ENCODE measurements around the gene GPR153.
A peak's percentile ranks its signal among the peaks of the same experiment; 100 is the strongest.

GPR153 gene

DNA sequence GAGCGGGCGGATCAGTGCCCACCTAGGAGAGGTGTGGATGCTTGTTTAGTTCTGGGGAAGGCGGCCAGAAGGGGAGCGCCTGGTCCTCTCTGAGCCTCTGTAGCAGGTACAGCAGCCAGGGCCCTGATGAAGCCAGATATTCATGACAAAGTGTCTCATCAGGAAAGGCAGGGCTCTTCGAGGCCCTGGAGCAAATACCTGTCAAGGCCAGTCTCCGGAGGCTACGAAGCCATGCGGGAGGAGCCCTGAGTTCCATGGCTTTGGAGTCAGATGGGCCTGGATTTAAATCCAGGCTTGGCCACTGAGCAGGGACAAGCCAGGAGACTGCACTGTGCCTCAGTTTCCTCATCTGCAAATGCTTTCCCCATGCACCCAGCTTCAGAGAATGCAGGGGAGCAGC is 25.4 kb upstream of the GPR153 start:
- DNase-seq = no peak

DNA sequence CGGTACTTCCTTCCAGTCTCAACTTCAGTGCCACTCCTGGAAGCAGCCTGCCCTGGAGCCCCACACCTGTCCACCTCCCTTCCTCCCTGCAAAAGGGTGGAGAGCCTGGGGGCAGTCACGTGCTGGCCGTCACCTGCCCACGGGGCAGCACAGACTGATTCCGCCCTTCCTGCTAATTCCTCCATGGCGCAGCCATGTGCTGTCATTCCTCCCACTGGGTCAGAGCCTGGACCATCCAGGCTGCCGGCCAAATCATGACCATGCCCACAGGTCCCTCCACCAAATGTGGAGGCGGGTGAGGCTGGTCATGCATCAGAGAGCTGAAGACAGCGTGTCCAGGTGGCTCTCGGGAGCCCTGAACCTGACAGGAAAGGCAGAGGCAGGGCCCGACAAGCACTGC is 24.4 kb upstream of the GPR153 start:
- peak; percentile 11 for DNase-seq

DNA sequence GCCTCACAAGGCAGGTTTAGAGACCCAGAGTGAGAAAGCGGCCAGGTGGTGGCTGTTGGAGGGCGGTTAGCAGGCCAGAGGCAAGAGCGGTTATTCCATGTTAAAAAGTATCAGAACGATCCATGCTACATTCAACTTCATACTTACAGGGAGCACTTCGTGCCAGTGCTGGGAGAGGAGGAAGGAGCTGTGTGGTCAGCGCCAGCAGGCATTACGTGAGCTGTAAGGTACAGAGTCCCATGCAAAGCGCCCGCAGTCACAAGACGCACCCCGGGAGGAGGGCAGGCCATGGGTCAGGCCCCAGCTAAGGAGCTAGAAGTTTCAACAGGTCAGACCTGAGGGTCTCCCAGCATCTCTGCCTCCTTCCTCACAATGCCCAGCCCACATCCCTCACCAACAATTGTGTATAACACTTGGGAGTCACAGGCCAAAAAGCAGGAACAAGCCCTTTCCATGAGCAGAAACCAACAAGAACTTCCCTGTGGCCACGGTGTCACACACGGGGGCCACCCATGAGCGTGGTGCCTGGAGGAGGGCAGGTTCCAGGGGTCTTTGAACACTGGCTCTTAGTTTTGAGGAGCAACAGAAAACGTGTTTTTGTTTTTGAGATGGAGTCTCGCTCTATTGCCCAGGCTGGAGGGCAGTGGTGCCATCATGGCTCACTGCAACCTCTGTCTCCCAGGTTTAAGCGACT is 21.8 kb upstream of the GPR153 start:
- no peak for DNase-seq

DNA sequence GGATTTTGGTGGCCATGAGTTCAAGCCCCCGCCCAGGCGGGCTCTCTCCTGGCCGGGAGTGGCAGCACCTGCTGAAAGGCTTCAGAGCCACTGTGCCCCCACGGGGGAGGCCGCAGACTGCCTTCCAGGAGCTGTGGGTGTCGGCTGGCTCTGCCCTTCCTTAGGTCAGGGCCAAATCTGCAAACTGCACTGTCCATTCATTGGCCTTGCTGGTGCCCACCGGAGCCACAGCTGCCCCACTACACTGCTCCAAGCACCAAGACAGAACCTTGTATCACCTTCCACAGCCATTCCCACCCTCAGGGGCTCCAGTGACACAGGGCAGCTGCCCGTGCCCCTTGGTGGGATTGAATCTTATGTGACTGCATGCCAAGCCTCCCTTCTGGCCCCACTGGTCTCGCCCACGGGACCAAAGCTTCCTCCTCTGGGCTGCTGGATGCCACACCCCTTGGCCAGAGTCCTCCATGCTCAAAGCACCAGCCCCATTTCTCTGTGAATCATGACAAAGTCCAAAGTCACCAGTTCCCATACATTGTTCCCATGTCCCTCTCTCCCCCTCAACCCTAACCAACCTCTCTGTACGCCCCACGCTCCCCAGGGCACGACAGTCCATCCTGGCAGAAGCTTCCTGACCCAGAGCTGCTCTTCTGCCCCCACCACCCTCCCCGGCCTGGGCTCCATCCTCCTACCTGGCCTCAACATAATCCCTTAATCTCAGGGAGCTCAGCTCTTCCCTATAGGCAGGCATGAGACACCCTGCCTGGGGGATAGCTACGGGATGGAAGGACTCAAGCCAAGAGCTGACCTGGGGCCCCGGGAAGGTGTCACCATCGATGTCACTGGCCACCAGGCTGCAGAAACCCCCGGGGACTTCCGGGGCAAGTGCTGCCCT is 20.9 kb upstream of the GPR153 start:
- DNase-seq = no peak

DNA sequence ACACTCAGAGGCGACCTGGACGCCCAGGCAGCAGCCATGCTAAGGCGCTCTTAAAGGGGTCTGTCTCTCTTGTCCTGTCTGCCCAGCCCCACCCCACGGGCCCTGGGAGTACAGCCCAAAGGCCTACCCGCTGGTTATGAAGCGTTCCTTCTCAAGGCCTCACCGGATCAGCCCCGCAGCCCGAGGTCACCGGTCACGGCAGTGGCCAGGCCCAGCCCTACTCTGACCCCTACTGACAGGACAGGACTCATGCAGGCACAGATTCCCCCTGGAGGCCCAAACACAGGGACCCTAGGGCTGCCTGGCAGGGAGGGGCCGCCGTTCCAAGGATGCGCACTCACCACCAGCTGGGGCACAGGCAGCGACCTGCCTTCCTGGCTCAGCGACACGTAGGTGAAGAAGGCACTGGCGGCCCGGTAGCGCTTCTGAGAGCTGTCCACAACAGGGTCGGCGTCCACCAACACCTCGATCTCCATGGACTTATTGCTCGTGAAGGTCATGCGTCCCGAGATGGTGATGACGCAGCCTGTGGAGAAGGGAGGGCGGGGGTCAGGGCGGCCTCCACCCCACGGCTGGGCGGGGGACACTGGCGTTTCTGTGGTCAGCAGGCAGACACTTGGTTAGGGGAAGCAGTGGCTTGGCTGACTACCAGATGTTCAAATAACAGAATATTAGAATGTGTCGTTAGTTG is 20.0 kb upstream of the GPR153 start:
- no peak for DNase-seq

DNA sequence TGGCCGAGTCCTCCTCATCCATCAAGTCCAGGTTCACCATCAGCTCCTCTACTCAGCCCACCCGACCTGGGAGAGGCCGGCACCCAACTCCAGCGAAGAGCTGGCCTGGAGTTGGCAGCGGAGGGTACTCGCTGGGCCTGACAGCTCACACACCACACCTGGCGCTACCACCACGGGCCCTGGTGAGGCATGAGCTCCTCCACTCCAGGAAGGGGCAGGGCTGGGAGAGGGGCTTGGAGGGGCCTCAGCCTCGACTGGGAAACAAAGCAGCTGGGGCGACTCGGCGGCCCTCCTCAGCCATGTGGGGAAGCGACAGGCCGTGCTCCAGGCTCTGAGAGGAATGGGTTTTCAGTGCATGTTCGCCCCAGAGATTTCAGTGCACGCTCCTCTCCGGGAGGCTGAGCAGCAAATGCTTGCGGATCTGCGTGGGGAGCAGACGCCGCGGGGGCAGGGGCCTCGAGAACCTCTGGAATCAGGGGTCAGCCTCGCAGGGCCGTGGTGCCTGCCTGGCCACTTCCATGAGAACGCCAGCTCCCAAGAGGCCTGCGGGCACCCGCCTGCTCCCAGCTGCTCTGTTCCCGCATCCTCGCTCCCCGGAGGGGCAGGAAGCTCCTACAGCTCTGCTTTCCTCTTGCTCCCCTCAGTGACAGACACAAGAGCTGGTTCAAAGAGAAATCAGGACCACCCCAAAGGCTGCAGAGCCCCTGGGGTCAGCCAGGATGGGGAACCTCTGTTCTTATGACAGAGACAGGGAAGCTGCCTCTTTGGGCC is 18.9 kb upstream of the GPR153 start:
- DNase-seq = no peak

DNA sequence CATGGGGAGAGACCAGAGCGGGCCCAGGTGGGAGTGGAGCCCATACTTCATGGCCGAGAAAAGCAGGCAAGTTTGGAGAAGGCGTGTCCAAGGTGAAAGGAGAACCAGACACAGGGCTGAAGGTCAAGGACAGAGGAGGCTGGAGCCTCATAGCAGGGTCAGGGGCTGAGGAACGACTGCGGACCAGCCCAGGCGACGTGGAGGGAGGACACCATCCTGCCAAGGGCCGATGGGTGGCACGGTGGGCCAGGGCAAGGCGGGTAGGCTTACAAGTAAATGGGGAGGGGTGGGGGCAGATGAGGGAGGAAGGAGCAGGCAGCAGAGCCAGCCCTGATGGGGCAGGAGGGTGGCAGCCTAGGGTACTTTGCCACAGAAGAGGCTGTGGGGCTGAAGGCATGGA is 18.2 kb upstream of the GPR153 start:
- DNase-seq = no peak

DNA sequence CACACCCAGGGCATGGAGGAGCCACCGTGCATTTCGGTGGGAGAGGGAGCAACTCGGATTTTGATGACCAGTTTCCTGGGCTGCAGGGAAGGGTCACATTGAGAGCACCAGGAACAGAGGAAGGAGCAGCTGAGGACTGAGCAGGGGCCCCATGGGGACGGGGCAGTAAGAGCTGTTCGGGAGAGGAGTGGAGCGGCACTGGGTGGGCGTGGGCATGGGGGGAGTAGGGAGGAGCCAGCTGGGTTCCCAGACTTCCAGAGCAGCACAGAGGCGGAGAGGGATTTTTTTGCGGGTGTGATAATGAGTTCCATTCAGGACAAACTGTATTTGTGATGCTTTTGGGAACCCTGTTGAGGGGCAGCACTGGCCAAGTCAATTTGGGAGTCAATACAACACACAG is 17.4 kb upstream of the GPR153 start:
- no peak for DNase-seq

DNA sequence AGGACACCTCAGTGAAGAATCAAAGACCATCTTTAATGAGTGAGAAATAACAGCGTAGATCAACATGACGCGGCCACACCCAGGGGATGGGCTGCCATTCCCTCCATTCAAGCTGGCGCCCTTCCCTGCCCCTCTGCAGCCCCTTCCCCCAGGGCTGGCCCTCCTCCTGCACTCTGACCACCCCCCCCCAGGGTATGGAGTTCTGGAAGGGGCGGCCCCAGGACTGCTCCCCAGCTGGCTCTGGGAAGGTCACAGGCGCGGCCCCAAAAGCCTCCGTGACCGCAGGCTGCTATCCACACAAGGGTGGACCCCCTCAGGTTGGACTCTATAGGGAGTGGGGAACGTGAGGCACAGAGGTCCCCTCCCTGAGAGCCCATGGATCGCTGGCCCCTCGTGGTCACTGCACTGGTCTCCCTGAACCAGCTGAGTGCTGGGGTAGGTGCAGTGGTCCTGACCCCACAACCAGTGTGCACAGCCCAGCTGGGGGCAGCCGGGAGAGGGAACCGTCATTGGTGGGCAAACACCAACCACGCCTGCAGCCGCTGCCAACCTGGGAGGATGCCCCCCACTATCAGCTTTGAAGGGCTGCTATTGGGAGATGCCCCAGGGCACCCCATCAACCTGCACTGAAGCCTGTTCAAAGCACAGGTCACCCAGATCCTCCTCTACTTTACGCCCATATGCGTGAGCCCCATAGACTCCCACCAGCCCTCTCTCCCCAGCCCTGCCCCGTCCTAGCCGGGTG is 16.1 kb upstream of the GPR153 start:
- DNase-seq = no peak

DNA sequence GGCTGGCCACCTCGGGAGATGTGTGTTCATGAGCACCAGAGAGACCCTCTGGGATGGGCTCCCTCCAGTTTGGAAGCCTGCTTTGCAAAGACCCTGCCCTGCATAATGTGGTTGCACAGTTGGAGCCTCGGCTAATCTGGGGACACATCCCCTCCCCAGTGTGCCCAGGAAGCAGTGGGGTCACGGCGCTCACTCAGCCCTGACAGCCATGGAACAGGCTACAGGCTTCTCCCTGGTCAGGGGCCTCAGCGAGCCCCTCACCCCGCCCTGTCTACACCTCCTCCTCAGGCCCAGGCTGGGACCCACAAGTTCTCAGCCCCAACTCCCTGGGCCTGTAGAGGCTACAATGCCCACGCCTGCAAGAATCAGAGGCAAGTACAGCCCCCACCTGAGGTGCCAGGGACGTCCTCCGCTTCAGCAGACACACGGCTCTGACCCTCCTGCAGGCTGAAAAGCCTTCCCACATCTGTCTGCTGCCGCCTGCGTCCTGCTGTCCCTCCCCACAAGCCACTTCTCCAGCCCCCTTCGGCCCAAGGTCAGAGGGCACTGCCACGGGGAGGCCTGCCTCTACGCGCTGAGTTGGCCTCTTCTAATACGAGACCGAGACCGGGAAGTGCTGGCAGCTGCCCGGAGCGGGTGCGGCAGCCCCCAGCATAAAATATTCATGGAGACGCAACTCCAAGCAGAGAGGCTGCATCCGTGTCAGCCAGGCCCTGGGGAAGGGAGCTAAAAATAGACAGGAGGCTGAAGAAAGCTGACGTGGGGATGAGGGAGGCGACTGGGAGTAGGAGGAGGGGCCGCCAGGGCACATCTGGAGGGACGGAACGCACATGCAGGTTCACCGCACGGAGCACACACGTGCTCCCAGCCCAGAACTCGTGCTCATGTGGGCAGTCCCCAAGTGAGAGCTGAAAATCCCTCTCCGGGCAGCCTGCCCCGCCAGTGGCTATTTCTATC is 15.2 kb upstream of the GPR153 start:
- peak; percentile 91 for DNase-seq

DNA sequence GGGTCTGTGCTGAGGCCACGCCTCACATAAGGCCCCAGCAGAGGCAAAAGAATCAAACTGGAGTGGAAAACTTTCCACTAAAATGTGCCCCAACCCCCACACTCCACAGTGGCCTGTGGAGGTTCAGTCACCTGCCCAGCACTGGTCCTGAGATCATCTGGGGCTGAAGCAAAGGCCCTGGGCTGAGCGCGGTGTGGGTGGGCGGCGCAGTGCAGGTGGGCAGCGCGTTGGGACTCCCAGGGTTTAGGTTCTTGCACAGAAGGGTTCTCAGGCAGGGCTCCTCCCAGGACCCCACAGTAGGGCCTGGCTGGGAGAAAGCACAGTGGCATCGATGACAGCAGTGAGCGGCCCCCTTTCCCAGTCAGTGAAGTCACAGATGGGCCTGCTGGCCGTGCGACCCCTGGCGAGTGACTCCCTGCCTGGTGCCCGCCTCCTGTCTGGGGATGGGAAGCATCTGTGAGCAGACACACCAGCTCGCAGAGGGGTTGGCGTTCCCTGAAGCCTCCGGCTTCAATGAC is 13.8 kb upstream of the GPR153 start:
- DNase-seq = no peak

DNA sequence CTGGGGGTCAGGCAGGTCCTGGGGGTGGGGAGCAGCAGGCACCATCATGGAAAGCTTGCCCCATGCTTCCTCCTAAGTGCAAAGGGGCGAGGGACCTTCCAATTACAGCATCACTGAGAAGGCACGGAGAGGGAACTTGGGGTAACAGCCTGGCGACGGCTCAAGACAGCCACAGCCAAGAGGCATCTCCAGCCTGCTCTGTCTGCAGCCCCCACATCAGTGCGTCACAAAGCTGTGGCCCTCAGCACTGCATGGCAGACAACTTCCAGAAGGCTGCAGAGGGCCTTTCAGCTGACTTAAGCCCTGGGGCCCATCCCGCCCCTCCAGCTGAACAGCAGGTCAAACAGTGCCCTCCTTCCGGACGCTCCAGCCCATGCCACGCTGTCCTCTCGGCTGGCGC is 13.2 kb upstream of the GPR153 start:
- DNase-seq = no peak

DNA sequence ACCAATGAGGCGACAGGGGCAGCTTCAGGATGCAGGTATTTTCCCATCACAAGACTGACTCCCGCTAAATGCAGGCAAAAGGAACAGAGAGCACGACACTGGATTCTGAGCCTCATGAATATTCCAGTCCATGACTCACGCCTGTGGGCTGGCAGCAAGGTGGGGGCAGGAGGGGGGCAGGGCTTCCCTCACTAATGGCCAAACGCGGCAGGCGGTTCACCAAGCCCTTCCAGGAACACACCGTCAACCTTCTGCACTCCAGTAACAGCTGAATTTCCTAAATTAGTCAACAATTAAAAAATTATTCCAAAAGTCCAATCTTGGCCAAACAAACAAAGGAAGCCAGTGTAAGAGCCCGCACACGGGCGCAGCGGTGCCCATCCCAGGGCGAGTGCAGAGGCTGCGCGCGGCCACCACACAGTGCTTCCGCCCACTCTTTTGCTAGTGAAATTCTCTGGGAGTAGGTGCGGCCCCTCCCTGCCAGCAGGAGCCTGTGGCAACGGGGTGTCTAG is 12.5 kb upstream of the GPR153 start:
- DNase-seq = no peak

DNA sequence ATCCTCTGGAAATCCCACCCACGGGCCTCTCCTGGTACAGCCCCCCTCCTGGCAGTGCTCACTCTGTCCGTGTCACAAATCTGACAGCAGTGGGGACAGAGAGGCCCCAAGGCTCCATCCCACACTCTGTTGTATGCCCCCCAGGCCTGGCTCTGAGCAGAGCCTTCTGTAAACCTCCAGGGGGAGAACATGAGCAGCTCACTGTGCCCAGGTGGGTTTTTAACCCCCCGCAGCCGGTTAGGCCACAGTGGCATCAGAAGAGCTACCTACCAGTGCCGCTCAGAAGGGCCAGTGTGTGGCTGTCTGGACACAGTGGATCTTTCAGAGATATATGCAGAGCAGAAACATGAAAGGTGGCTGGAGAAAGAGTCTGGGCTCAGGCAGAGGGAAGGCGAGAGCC is 12.0 kb upstream of the GPR153 start:
- no peak for DNase-seq

DNA sequence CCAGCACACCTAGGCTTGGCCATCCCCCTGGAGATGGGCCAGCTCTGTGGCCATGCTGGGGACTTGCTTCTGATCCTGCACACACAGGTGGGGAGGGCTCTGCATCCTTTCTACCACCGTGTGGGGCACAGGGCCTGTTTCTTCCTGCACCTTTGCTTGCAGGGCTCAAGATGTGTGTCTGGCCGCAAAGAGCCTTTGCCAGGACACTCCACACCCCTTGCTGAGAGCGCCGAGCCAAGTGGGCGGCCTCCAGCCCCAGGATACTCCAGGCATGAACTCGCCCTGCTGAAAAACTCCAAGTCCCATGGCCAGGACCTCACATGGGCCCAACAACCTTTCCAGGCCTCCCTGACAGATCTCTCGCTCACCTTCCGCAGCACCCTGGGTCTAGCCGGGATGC is 11.6 kb upstream of the GPR153 start:
- DNase-seq = no peak

DNA sequence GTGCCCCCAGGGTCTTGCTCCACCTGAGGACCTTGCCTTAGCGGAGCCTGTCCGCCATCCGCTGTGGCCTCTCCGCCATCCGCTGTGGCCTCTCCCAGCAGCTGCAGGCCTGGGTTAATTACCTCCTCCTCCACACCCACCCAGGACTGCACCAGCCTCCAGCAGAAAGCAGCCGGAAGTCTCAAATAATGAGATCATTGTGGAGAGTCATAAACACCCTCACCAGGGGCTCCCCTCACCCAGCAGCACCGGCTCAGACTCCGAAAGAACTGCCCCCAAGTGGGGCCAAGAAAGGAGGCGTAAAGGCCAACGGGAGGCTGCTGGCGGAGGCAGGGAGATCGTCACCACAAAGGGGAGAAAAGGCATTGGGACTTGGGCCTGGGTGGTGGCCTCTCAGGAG is 10.7 kb upstream of the GPR153 start:
- DNase-seq = no peak

DNA sequence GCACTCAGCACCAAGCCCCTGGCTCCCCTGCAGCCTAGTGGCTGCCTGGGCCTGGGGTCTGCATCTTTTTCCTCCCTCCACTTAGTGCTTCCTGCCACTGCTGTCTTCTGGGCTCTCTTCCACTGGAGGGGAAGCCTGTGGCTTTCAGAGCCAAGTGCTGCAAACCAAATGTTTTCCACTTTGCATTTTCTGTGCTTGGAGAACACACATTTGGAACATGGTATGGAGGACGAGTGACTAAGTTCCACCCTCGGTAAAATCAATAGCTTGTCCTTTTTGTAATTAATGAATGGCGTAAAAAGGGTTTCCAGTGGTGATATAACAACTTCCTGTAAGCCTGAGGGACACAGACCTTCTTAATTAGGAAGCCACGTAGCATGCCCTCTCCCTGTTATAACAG is 10.1 kb upstream of the GPR153 start:
- DNase-seq = peak; percentile 75

DNA sequence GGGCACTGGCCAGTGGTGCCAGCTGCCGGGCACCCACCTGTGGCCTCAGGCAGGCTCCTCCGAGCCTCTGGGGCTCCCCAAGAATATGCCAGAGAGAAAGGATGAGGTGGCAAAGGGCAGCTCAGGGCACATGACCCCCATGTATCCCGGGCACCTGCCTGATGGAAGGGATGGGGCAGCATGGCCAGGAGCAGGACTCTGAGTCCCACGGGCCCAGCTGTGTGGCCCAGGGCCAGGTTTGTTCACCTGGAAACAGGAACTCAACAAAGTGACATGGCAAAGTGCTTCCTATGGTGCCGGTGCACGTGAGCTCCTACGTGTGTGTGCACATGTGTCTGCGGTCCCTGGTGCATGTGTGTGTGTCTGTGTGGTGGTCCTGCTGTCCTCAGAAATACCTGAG is 9.5 kb upstream of the GPR153 start:
- no peak for DNase-seq

DNA sequence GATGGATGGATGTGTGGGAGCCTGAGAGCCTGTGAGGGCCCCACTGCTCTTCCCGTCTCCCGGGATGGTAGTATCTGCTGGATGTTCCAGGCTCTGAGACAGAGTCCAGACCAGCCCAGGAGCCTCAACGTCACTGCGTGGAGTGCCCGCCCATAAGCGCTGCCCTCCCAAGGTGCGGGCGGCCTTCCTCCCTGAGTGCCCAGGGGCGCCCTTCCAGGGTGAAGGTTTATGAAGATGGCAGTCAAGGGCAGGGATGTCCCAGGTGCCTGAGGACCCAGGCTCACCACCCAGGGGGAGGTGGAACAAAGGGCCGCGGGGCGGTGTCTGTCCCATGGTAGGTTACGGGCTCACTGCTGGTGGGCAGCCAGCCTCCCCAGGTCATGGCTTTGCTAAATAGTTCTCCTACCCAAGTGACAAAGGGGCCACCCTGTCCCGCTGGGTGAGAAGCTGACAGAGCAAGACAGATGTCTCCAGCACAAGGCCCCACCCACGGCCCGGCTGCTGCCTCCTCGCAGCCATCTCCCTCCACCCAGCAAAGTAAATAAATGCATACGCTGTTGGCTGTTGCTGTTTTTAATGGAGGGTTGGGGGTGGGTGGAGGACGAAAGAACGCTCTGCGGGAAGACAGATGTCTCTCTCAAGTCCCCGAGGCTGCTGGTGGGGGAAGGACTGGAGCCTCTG is 9.0 kb upstream of the GPR153 start:
- peak; percentile 71 for DNase-seq

DNA sequence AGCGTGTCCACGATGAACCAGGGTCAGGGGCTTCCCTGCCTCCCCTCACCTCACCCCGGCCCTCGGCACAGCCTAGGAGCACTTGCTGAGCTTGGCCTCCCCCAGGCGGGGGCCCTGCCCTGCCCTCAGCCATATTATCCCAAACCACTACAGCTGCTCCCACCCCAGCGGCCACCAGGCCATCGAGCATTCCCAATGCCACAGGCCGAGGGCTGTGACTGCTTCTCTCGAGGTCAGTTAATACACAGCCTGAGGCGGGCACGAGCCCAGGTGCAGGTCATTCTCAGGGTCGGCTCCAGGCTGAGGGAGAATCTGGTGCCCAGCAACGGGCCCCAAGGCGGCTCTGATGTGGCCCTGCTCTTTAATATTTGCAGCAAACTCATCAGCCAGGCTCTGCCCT is 8.4 kb upstream of the GPR153 start:
- DNase-seq = no peak
